Testis (tissue), 2 donors: ENCODE results near the gene KMO.

Experiments used
- POLR2A ChIP-seq: fragments of 450-650 bp; IDR thresholded peaks from one replicate; pipeline ENCODE4 v1.6.1; 2017; ENCODE audit warnings: antibody characterized with exemption, mild to moderate bottlenecking, moderate library complexity
- TF ChIP-seq, protein P1 (sequence below), 3 experiments: fragments of 450-650 bp in 2 of 3; fragments of 200-600 bp in 1 of 3; sonication (generic) in 1 of 3; IDR thresholded peaks; one replicate each; pipeline ENCODE4 v1.5.1; 2016 to 2019; ENCODE audit warnings: antibody characterized with exemption in 3 of 3, mild to moderate bottlenecking in 2 of 3, moderate library complexity in 1 of 3

DNA sequence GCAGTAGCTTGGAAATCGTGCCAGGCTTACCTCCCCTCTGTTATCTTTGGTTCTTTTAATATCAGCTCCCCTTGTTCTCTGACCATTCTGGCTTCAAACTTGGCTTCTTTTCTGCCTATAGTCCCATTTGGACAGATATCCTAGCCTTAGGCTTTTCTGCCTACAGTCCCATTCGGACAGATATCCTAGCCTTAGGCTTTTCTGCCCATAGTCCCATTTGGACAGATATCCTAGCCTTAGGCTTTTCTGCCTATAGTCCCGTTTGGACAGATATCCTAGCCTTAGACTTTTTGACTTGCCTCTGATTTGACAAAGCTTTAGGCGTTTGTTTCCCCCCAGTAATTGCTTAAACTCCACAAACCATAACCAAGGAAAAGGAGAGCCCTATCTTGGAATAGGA lies 82.4 kb downstream of the KMO start:
- TF ChIP-seq POLR2A: no peak
- TF ChIP-seq, protein P1, sequence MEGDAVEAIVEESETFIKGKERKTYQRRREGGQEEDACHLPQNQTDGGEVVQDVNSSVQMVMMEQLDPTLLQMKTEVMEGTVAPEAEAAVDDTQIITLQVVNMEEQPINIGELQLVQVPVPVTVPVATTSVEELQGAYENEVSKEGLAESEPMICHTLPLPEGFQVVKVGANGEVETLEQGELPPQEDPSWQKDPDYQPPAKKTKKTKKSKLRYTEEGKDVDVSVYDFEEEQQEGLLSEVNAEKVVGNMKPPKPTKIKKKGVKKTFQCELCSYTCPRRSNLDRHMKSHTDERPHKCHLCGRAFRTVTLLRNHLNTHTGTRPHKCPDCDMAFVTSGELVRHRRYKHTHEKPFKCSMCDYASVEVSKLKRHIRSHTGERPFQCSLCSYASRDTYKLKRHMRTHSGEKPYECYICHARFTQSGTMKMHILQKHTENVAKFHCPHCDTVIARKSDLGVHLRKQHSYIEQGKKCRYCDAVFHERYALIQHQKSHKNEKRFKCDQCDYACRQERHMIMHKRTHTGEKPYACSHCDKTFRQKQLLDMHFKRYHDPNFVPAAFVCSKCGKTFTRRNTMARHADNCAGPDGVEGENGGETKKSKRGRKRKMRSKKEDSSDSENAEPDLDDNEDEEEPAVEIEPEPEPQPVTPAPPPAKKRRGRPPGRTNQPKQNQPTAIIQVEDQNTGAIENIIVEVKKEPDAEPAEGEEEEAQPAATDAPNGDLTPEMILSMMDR (IDR thresholded peaks at IDR 0.05): no peak
